ENCODE results near the gene AEBP1. TPM values are rescaled to one million over a fixed set of nuclear protein-coding genes. Genes with fewer than 3 reads are reported as not detected.

The AEBP1 gene
- total RNA-seq, 1 experiment from 2014 or later, result 49.3 TPM

GRCh38 chr7:44077061-44077460 is 27.1 kb upstream of the AEBP1 start:
- Histone ChIP-seq H3K9me3 (ENCODE audit: control insufficient read depth, low read depth, low read length) (no peaks in the 10 kb centered on the region), H3K23me2 (ENCODE audit: insufficient read length, low read depth, low read length, poor library complexity, severe bottlenecking) (no peaks in the 10 kb centered on the region), H2BK12ac (ENCODE audit: insufficient read length, low read depth, low read length) (no peak overlapping the region), H4K91ac (ENCODE audit: insufficient read length, low read depth, low read length) (no peak overlapping the region), H3K4ac (ENCODE audit: low read depth, low read length) (no peak overlapping the region), H3K4me2 (ENCODE audit: insufficient read depth, insufficient read length, low read length) (no peak overlapping the region), H4K5ac (ENCODE audit: insufficient read length, low read depth, low read length) (no peak overlapping the region), H2AFZ (ENCODE audit: low read length) (no peak overlapping the region), H3T11ph (ENCODE audit: low read length) (no peak overlapping the region), H3K27me3 (ENCODE audit: insufficient read depth, low read length) (no peaks in the 10 kb centered on the region), H3K56ac (ENCODE audit: insufficient read length, low read depth, low read length) (no peak overlapping the region), H2BK15ac (ENCODE audit: low read depth, low read length) (no peak overlapping the region), H3K23ac (ENCODE audit: insufficient read length, low read depth, low read length) (no peak overlapping the region), H4K20me1 (ENCODE audit: control insufficient read depth, insufficient read depth, insufficient read length) (no peaks in the 10 kb centered on the region), H3K79me1 (ENCODE audit: insufficient read depth, low read depth, low read length, poor library complexity, severe bottlenecking) (no peaks in the 10 kb centered on the region), H2BK20ac (ENCODE audit: low read depth, low read length, poor library complexity, severe bottlenecking) (no peak overlapping the region), H3K79me2 (ENCODE audit: insufficient read depth, low read length) (no peaks in the 10 kb centered on the region), H4K8ac (replicated peaks; ENCODE audit: insufficient read length, low read depth, low read length) (no peak overlapping the region), H3K14ac (ENCODE audit: insufficient read depth, low read length) (no peak overlapping the region), H2BK5ac (ENCODE audit: insufficient read length, low read length) (no peak overlapping the region), H2BK120ac (ENCODE audit: low read depth, low read length, poor library complexity, severe bottlenecking) (no peak overlapping the region), H3K27ac (ENCODE audit: insufficient read length, low read depth, low read length) (no peak overlapping the region), H3K4me1 (ENCODE audit: insufficient read depth, low read length) (peaks cover 4% of the 10 kb centered on the region; the same call in 1 of the 2 replicates), H3K9ac (ENCODE audit: extremely low read depth, insufficient read length, low read length) (no peak overlapping the region), H2AK5ac (ENCODE audit: insufficient read length, low read length) (no peak overlapping the region), H3K18ac (ENCODE audit: insufficient read length, low read depth, low read length) (no peak overlapping the region)
- Mint-ChIP-seq H3K4me3 (no peak overlapping the region), H3K4me1 (peaks cover 7 to 10% of the 10 kb centered on the region in 2 experiments; a peak in 2 of 4 replicates), H3K9me3 (no peaks in the 10 kb centered on the region; a peak in 1 of 5 replicates), H3K27me3 (ENCODE audit: low read depth) (no peaks in the 10 kb centered on the region), H3K27ac (no peak overlapping the region), H3K36me3 (ENCODE audit: insufficient read depth in 1 of 3, low read depth in 3 of 3) (peaks cover 19 to 62% (median 53%) of the 10 kb centered on the region in 3 experiments)
- TF ChIP-seq CTCF (conservative IDR thresholded peaks at IDR 0.05), result no peak
- DNase-seq, result no peak
- no CpG with 5 or more reads among the region's 9 CpGs for WGBS (ENCODE audit: extremely low coverage, insufficient read length, low lambda C conversion rate)
